BLaER1 (cell line): ENCODE measurements around the gene MAGI1.
A peak's percentile ranks its signal among the peaks of the same experiment; 100 is the strongest.

Experiments used
- H3K27ac ChIP-seq: shearing (Covaris generic); formaldehyde crosslinking; 2 replicates; pipeline ENCODE4 v1.8.1; 2022
- H3K27me3 ChIP-seq: shearing (Covaris generic); formaldehyde crosslinking; 2 replicates; pipeline ENCODE4 v1.8.1; 2022
- H3K36me3 ChIP-seq: shearing (Covaris generic); formaldehyde crosslinking; 2 replicates; pipeline ENCODE4 v1.8.1; 2022
- H3K4me1 ChIP-seq: shearing (Covaris generic); formaldehyde crosslinking; 2 replicates; pipeline ENCODE4 v1.8.1; 2022
- H3K4me2 ChIP-seq: shearing (Covaris generic); formaldehyde crosslinking; 2 replicates; pipeline ENCODE4 v1.8.1; 2022
- H3K4me3 ChIP-seq: shearing (Covaris generic); formaldehyde crosslinking; 2 replicates; pipeline ENCODE4 v1.8.1; 2022
- H3K9ac ChIP-seq: shearing (Covaris generic); formaldehyde crosslinking; 2 replicates; pipeline ENCODE4 v1.8.1; 2022
- H3K9me3 ChIP-seq: shearing (Covaris generic); formaldehyde crosslinking; 2 replicates; pipeline ENCODE4 v1.8.1; 2022
- H4K20me1 ChIP-seq: shearing (Covaris generic); formaldehyde crosslinking; 2 replicates; pipeline ENCODE4 v1.8.1; 2022
- Cebpa-rat ChIP-seq: shearing (Covaris generic); IDR thresholded peaks from 2 replicates; pipeline ENCODE4 v1.8.1; 2022

Gene MAGI1

GRCh38 chr3:65540666-65541065 is 498.1 kb downstream of the MAGI1 start:
- TF ChIP-seq Cebpa-rat: no peak
- Histone ChIP-seq H3K27me3 (no peaks in the 10 kb centered on the region), H3K9me3 (peaks cover 47% of the 10 kb centered on the region), H3K4me2 (peak overlapping the region; percentile 60), H3K4me1 (peaks cover 80% of the 10 kb centered on the region), H3K27ac (peak overlapping the region; percentile 61), H3K9ac (no peak overlapping the region; the same call in 1 of the 2 replicates), H4K20me1 (no peaks in the 10 kb centered on the region), H3K36me3 (no peaks in the 10 kb centered on the region; the same call in 1 of the 2 replicates), H3K4me3 (no peak overlapping the region)

- Histone ChIP-seq H3K4me1 (peaks cover 80% of the 10 kb centered on the region), H3K4me2 (0 out of 2 replicates have a peak overlapping the region, but pooled peaks have one; percentile 60), H3K27me3 (no peaks in the 10 kb centered on the region), H3K27ac (peak overlapping the region; percentile 61), H3K9me3 (peaks cover 47% of the 10 kb centered on the region), H3K9ac (no peak overlapping the region), H4K20me1 (no peaks in the 10 kb centered on the region), H3K4me3 (no peak overlapping the region; the same call in 1 of the 2 replicates), H3K36me3 (no peaks in the 10 kb centered on the region; the same call in 1 of the 2 replicates)
- no peak for TF ChIP-seq Cebpa-rat
Observed at GRCh38 chr3:65539616-65540015, 499.1 kb downstream of the MAGI1 start.

DNA sequence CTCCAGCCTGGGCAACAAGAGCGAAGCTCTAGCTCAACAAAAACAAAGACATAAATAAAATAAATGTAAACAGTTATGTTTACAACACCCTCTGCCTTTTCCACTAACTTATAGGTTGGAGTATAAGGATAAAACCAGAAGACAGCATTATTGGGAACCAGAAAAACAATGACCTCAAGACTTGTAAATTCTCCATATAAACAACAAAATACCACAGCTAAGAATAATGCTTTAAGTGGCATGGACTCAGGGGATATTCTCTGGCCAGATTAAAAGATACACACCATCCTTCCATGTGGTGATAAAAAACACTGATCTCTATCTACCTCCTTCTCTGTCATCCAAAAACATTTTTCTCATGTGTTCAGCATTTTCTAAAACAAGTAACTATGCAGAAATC is 500.6 kb downstream of the MAGI1 start:
- no peak for TF ChIP-seq Cebpa-rat
- Histone ChIP-seq H3K9me3 (peaks cover 43% of the 10 kb centered on the region), H3K4me1 (peaks cover 86% of the 10 kb centered on the region), H4K20me1 (no peaks in the 10 kb centered on the region), H3K27me3 (no peaks in the 10 kb centered on the region), H3K36me3 (no peaks in the 10 kb centered on the region; the same call in 1 of the 2 replicates), H3K27ac (peak overlapping the region; percentile 22), H3K4me2 (no peak overlapping the region; the same call in 1 of the 2 replicates), H3K9ac (no peak overlapping the region), H3K4me3 (no peak overlapping the region)

DNA sequence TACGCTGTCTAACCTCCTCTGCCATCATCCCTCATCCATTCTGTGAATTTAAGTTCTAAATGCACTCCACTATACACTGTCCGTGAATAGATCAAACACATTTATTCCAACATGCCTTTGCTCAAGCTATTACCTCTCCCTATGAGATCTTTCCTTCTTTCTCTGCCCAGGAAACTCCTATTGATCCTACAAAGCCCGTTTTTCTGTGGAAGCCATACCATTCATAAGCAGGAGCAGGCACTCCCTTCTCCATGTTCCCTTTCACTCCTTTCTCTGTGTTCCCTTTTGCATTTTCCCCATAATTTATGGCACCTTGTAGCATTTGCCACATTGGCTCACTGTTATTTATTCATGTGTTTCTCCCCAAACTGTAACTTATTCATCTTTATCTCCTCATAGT is 501.6 kb downstream of the MAGI1 start:
- Histone ChIP-seq H3K4me3 (no peak overlapping the region), H3K36me3 (peaks cover 5% of the 10 kb centered on the region; the same call in 1 of the 2 replicates), H4K20me1 (no peaks in the 10 kb centered on the region), H3K27ac (peak overlapping the region; percentile 83), H3K4me1 (peaks cover 96% of the 10 kb centered on the region), H3K9me3 (peaks cover 41% of the 10 kb centered on the region), H3K9ac (no peak overlapping the region), H3K4me2 (peak overlapping the region; percentile 87), H3K27me3 (no peaks in the 10 kb centered on the region)
- no peak for TF ChIP-seq Cebpa-rat

DNA sequence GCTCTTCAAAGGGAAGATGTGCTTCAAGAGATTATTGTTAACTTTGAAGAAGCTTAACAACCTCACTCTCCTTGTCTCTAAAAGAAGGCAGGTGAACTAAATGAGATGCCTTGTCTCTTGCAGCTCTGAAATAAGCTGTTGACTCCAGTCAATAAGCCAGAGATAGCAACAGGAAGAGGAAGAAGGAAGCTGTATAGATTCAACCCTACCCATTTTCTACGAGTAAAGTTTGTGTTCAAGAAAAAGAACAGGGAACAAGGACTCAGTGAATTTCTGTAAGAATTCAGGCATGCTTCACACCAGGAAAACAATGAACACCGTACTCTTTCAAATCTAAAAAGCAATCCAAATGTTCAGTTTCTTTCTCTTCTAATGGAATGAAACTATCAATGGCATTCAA is 503.5 kb downstream of the MAGI1 start:
- Histone ChIP-seq H3K4me3 (peak overlapping the region; percentile 33; the same call in 1 of the 2 replicates), H3K27ac (peak overlapping the region; percentile 83), H3K4me1 (peaks cover 93% of the 10 kb centered on the region), H3K36me3 (peaks cover 5% of the 10 kb centered on the region; the same call in 1 of the 2 replicates), H3K9ac (peak overlapping the region; percentile 70), H4K20me1 (no peaks in the 10 kb centered on the region), H3K4me2 (peak overlapping the region; percentile 87), H3K27me3 (no peaks in the 10 kb centered on the region), H3K9me3 (peaks cover 37% of the 10 kb centered on the region)
- no peak for TF ChIP-seq Cebpa-rat

DNA sequence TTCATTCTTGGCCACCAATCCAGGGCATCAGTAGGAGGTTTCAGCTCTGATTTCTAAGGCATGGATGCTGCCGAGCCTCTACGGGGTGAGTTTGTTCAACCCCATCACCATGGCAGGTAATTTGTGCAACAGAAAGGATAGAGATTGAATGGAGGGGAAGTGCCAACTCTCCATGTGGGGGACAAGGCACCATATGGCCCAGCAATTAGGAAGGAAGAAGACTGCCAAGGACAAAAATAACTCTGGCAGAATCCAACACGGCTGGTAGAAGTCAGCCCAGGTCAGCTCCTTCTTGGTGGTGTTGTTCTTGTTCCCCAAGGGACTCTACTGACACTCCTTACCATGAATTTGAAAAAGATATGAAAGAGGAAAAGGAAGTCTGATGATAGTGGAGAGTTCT is 503.9 kb downstream of the MAGI1 start:
- Histone ChIP-seq H3K36me3 (peaks cover 5% of the 10 kb centered on the region; the same call in 1 of the 2 replicates), H3K9me3 (peaks cover 36% of the 10 kb centered on the region), H4K20me1 (no peaks in the 10 kb centered on the region), H3K4me3 (peak overlapping the region; percentile 33), H3K27me3 (no peaks in the 10 kb centered on the region), H3K27ac (peak overlapping the region; percentile 83), H3K4me1 (peaks cover 89% of the 10 kb centered on the region), H3K4me2 (peak overlapping the region; percentile 87), H3K9ac (peak overlapping the region; percentile 70; the same call in 1 of the 2 replicates)
- TF ChIP-seq Cebpa-rat: no peak

DNA sequence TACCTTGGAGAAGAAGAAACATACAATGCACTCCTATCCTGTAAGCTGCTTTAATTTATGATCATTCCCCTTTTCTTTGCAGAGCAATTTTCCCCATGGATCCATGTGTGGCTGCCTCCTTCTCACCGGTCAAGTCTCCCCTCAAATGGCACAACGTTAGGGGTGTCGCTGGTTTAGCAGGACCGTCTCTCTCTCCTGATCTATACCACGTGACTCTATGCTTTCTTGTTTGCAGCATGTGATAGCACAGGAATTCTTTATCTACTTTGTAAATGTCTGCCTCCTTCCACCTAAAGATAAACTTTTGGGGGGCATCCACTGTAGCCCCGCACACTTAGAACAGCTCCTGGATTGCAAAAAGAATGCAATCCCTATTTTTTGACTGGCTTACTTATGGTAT is 506.0 kb downstream of the MAGI1 start:
- TF ChIP-seq Cebpa-rat: no peak
- Histone ChIP-seq H3K4me1 (peaks cover 79% of the 10 kb centered on the region), H3K4me2 (peak overlapping the region; percentile 87), H3K36me3 (peaks cover 5% of the 10 kb centered on the region; the same call in 1 of the 2 replicates), H3K27me3 (no peaks in the 10 kb centered on the region), H3K9ac (no peak overlapping the region), H3K4me3 (no peak overlapping the region), H3K27ac (peak overlapping the region; percentile 83), H3K9me3 (peaks cover 32% of the 10 kb centered on the region), H4K20me1 (no peaks in the 10 kb centered on the region)

- H3K9me3 ChIP-seq: peaks cover 32% of the 10 kb centered on the region
- H3K9ac ChIP-seq: no peak overlapping the region
- no peak for TF ChIP-seq Cebpa-rat
Observed at GRCh38 chr3:65532215-65532614, 506.5 kb downstream of the MAGI1 start.

GRCh38 chr3:65531499-65531898 is 507.2 kb downstream of the MAGI1 start:
- no peaks in the 10 kb centered on the region for H4K20me1 ChIP-seq
- H3K36me3 ChIP-seq: peaks cover 14% of the 10 kb centered on the region; the same call in 1 of the 2 replicates
- no peak overlapping the region for H3K4me3 ChIP-seq
- no peaks in the 10 kb centered on the region for H3K27me3 ChIP-seq
- H3K4me1 ChIP-seq: peaks cover 73% of the 10 kb centered on the region
- H3K27ac ChIP-seq: peak overlapping the region; percentile 83
- no peak for TF ChIP-seq Cebpa-rat
- H3K9me3 ChIP-seq: peaks cover 32% of the 10 kb centered on the region
- H3K9ac ChIP-seq: no peak overlapping the region
- H3K4me2 ChIP-seq: peak overlapping the region; percentile 21; the same call in 1 of the 2 replicates

More at GRCh38 chr3:65532215-65532614, 506.5 kb downstream of the MAGI1 start:
- H4K20me1 ChIP-seq: no peaks in the 10 kb centered on the region
- no peak overlapping the region for H3K4me3 ChIP-seq
- H3K27ac ChIP-seq: peak overlapping the region; percentile 83
- H3K27me3 ChIP-seq: no peaks in the 10 kb centered on the region
- peaks cover 10% of the 10 kb centered on the region; the same call in 1 of the 2 replicates for H3K36me3 ChIP-seq
- peaks cover 74% of the 10 kb centered on the region for H3K4me1 ChIP-seq
- H3K4me2 ChIP-seq: peak overlapping the region; percentile 87

GRCh38 chr3:65526656-65527055 is 512.1 kb downstream of the MAGI1 start:
- Histone ChIP-seq H3K4me3 (no peak overlapping the region), H3K9ac (no peak overlapping the region), H3K36me3 (peaks cover 16% of the 10 kb centered on the region; the same call in 1 of the 2 replicates), H3K4me2 (no peak overlapping the region), H3K27ac (peak overlapping the region; percentile 89; the same call in 1 of the 2 replicates), H3K4me1 (peaks cover 73% of the 10 kb centered on the region), H3K27me3 (no peaks in the 10 kb centered on the region), H4K20me1 (no peaks in the 10 kb centered on the region), H3K9me3 (peaks cover 36% of the 10 kb centered on the region)
- TF ChIP-seq Cebpa-rat: no peak
